GM18870 (cell line): Measurements from ENCODE around the gene NGRN.
A peak's percentile ranks its signal among the peaks of the same experiment; 100 is the strongest.

Source experiments
- ATAC-seq: cut with Tn5 transposase; IDR thresholded peaks from one replicate; pipeline ENCODE4 v1.9.1; 2021; ENCODE audit warnings: moderate library complexity; ENCODE audit not compliant: unreplicated experiment

Gene NGRN

DNA sequence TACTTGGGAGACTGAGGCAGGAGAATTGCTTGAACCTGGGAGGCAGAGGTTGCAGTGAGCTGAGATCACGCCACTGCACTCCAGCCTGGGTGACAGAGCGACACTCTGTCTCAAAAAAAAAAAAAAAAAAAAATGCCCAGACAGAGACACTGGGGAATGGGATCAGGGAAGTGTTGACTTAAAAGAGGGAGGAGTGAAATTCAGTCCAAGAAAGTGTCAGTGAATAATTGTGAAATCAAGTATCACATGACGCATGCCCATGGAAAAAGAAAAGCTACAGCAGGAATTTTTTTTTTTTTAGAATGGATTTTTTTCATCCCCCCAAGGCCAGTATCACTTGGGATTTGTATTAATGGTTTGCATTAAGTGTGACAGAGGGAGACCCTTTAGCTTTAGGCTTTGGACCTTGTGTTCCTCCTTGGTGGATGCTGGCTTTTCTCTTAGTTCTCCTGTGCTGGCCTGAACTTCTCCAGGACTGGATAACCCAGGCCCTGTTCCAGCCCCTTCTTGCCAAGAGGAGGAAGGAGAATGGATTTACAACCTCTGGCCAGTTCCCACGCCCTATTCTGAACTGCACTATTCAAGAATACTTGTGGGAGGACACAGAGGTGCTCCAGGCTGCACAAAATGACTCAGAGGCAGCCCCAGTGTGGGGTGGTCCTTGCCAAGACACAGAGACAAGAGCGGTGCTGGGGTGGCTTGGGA lies 50.0 kb downstream of the NGRN start:
- ATAC-seq = no peak

- no peak for ATAC-seq
Measured at GRCh38 chr15:90316139-90316538, 50.7 kb downstream of the NGRN start.

DNA sequence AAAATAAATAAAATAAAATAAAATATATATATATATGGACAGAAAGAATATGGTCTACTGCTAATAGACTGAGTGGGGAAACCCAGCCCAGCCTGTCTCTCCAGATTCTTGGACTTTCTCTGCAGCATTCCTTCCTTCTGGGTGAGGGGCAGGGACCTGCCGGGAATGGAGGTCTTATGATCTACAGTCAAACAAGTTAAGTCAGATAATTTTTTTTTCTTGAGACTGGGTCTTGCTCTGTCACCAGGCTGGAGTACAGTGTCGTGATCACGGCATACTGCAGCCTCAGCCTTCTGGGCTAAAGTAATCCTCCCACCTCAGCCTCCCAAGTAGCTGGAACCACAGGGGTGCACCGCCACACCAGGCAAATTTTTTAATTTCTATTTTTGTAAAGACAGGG lies 53.1 kb downstream of the NGRN start:
- no peak for ATAC-seq

DNA sequence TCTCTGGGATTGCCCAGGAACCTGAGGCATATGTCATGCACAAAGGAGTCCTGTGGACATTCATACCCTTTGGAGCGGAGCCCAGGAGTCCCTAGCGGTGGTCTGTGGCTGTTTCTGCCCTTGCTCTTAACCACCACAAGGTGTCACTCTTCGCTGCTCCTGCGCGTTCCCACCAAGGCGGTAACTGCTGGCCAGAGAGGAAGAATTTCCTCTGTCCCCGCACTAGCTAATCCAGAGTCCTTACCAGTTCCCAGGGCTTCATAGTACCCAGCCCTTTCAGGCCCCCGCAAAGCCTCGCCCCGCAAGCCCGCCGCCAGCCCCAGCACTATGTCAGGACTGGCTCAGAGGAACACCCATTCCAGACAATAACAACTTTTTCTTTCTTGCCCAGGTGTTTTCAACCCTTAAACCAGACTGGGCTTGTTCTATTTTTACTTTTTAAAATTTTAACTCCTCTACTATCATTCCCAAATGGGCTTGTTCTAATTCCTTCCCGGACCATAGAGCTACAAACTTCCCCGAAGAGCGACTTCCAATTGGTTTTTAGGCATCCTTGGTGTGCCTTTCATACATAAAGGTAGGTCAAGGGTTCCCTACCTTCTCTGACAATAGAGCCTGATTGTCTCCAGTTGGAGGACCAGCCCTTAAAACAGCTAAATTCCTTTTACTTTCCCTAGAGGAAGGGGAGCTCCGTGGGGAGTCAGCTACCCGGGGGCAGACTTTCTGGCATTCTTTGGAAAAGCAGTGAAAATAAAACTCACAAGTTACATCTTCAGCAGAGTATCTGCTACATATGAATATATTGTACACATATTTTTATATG lies 54.8 kb downstream of the NGRN start:
- peak; percentile 48 for ATAC-seq

DNA sequence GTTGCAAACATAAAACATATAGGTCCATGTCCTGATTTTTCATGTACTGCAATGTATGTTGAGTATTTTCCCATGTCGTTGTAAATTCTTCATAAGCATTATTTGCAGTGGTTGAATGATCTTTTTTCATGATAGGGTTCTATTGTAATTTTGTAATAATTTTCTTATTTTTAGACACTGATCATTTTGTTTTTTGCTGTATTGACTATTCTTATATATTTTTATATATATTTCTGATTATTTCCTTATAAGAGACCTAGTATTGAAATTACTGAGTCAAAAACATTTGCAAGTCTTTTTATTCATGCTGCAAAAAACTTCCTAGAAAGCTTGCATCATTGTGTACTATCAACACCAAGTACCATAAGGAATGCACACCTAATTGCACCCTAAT lies 55.4 kb downstream of the NGRN start:
- no peak for ATAC-seq
